SK-N-SH (cell line): ENCODE results near the gene CEACAM1. TPM values are rescaled to one million over a fixed set of nuclear protein-coding genes. Genes with fewer than 3 reads are reported as not detected.

ENCODE experiments used
- CTCF ChIA-PET: fragments of 300-600, 350-600 bp; formaldehyde crosslinking; extraction: SDS; loops from one replicate; lab custom pipeline; 2021; lab: Yijun Ruan, JAX
- POLR2A ChIA-PET: fragments of 350-600 bp; sonication (Branson Sonifier 250); formaldehyde crosslinking; extraction: SDS; loops from one replicate; lab custom pipeline; 2020; ENCODE audit warnings: antibody characterized with exemption, inconsistent platforms; lab: Yijun Ruan, JAX
- DNase-seq: peaks from one replicate; pipeline ENCODE4 v3.0.0; 2012
- H2AFZ ChIP-seq: fragments of 200-600 bp; sonication (generic); 2 replicates; pipeline ENCODE4 v1.8.1; 2016; ENCODE audit warnings: antibody characterized with exemption, mild to moderate bottlenecking, low read depth
- H3F3A ChIP-seq: fragments of 200-600 bp; sonication (generic); replicated peaks from 2 replicates; pipeline ENCODE3; 2016; ENCODE audit warnings: antibody characterized with exemption, mild to moderate bottlenecking; ENCODE audit not compliant: insufficient read depth
- H3K27ac ChIP-seq, 2 experiments: fragments of 200-500 bp in 1 of 2; fragments of 200-600 bp in 1 of 2; sonication (Bioruptor generic) in 1 of 2; sonication (generic), shearing (Covaris generic) in 1 of 2; 2 replicates each; pipeline versions ENCODE4 v1.5.1 to v1.6.1; 2014 to 2016; ENCODE audit warnings: low read depth in 2 of 2, inconsistent platforms in 1 of 2, low read length in 1 of 2, mild to moderate bottlenecking in 1 of 2, mixed read lengths in 1 of 2
- H3K27me3 ChIP-seq: fragments of 200-600 bp; sonication (generic), shearing (Covaris generic); 2 replicates; pipeline ENCODE4 v1.6.1; 2016; ENCODE audit warnings: mixed run types; ENCODE audit not compliant: insufficient read depth
- H3K36me3 ChIP-seq, 2 experiments: fragments of 200-500 bp in 1 of 2; fragments of 200-600 bp in 1 of 2; sonication (Bioruptor generic) in 1 of 2; sonication (generic) in 1 of 2; replicated peaks in 1 of 2; 2 replicates each; pipeline versions ENCODE3 to v1.5.1; 2014 to 2016; ENCODE audit warnings: low read length in 1 of 2, mild to moderate bottlenecking in 1 of 2; ENCODE audit not compliant: insufficient read depth in 2 of 2, control insufficient read depth in 1 of 2
- H3K4me1 ChIP-seq, 2 experiments: fragments of 200-500 bp in 1 of 2; fragments of 200-600 bp in 1 of 2; sonication (Bioruptor generic) in 1 of 2; sonication (generic), shearing (Covaris generic) in 1 of 2; 2 replicates each; pipeline versions ENCODE4 v1.5.1 to v1.6.1; 2014 to 2016; ENCODE audit warnings: low read depth in 1 of 2, low read length in 1 of 2, mixed run types in 1 of 2; ENCODE audit not compliant: insufficient read depth in 2 of 2, control insufficient read depth in 1 of 2
- H3K4me2 ChIP-seq: fragments of 200-600 bp; sonication (generic), shearing (Covaris generic); 2 replicates; pipeline ENCODE4 v1.6.1; 2017; ENCODE audit warnings: mixed run types
- H3K4me3 ChIP-seq, 2 experiments: fragments of 200-500 bp in 1 of 2; fragments of 200-600 bp in 1 of 2; sonication (Bioruptor generic) in 1 of 2; sonication (generic), shearing (Covaris generic) in 1 of 2; 2 replicates each; pipeline versions ENCODE4 v1.5.1 to v1.8.1; 2014 to 2016; ENCODE audit warnings: low read depth in 2 of 2, inconsistent platforms in 1 of 2, low read length in 1 of 2, mild to moderate bottlenecking in 1 of 2, mixed read lengths in 1 of 2, moderate library complexity in 1 of 2
- H3K79me2 ChIP-seq: fragments of 200-600 bp; sonication (generic); 2 replicates; pipeline ENCODE4 v1.8.1; 2017; ENCODE audit warnings: mild to moderate bottlenecking; ENCODE audit not compliant: insufficient read depth
- H3K9ac ChIP-seq: fragments of 200-600 bp; sonication (generic); 2 replicates; pipeline ENCODE4 v1.6.1; 2017; ENCODE audit warnings: mixed run types
- H3K9me2 ChIP-seq: fragments of 200-600 bp; sonication (generic); 2 replicates; pipeline ENCODE4 v1.6.1; 2017; ENCODE audit warnings: mixed run types
- H3K9me3 ChIP-seq: fragments of 200-600 bp; sonication (generic); 2 replicates; pipeline ENCODE4 v1.6.1; 2017; ENCODE audit warnings: mixed run types, mild to moderate bottlenecking, moderate library complexity
- H4K20me1 ChIP-seq: fragments of 200-600 bp; sonication (generic); 2 replicates; pipeline ENCODE4 v1.6.1; 2017; ENCODE audit warnings: mild to moderate bottlenecking, mixed run types; ENCODE audit not compliant: insufficient read depth
- EP300 ChIP-seq, 2 experiments: IDR thresholded peaks; 2 replicates each; pipeline versions ENCODE4 v1.4.0 to v1.6.1; 2012; ENCODE audit warnings: borderline replicate concordance in 1 of 2, low read depth in 1 of 2, low read length in 1 of 2
- FOSL2 ChIP-seq: IDR thresholded peaks from 2 replicates; pipeline ENCODE4 v1.4.0; 2012; ENCODE audit warnings: low read depth, mild to moderate bottlenecking, moderate library complexity, borderline replicate concordance
- FOXJ3 ChIP-seq: sonication (generic); formaldehyde crosslinking; IDR thresholded peaks from 2 replicates; pipeline ENCODE4 v1.5.1; 2020; ENCODE audit warnings: mild to moderate bottlenecking, missing genetic modification reagents
- FOXM1 ChIP-seq: IDR thresholded peaks from 2 replicates; pipeline ENCODE4 v1.4.0; 2012; ENCODE audit warnings: low read depth, mild to moderate bottlenecking
- GABPA ChIP-seq: IDR thresholded peaks from 2 replicates; pipeline ENCODE4 v1.4.0; 2012; ENCODE audit warnings: low read depth, mild to moderate bottlenecking
- IRF3 ChIP-seq: fragments of 150-350 bp; IDR thresholded peaks from 2 replicates; pipeline ENCODE4 v1.6.1; 2016; ENCODE audit warnings: mild to moderate bottlenecking, low read depth, low read length
- MAX ChIP-seq: IDR thresholded peaks from 2 replicates; pipeline ENCODE4 v1.4.0; 2012; ENCODE audit warnings: low read depth
- MEF2A ChIP-seq: IDR thresholded peaks from 2 replicates; pipeline ENCODE4 v1.4.0; 2012; ENCODE audit warnings: low read depth, borderline replicate concordance
- MXI1 ChIP-seq: IDR thresholded peaks from 2 replicates; pipeline ENCODE4 v1.6.1; 2012; ENCODE audit warnings: mild to moderate bottlenecking, low read depth, low read length, improper control_type of control experiment
- NFIC ChIP-seq: IDR thresholded peaks from 2 replicates; pipeline ENCODE4 v1.4.0; 2012; ENCODE audit warnings: borderline replicate concordance
- RCOR1 ChIP-seq: fragments of 150-350 bp; IDR thresholded peaks from 2 replicates; pipeline ENCODE4 v1.6.1; 2017; ENCODE audit warnings: antibody characterized with exemption, low read length
- RFX5 ChIP-seq: IDR thresholded peaks from 2 replicates; pipeline ENCODE4 v1.6.1; 2012; ENCODE audit warnings: mild to moderate bottlenecking, improper control_type of control experiment, low read length
- RXRA ChIP-seq: IDR thresholded peaks from 2 replicates; pipeline ENCODE4 v1.4.0; 2012; ENCODE audit warnings: low read depth, mild to moderate bottlenecking, borderline replicate concordance
- USF1 ChIP-seq: IDR thresholded peaks from 2 replicates; pipeline ENCODE4 v1.4.0; 2012; ENCODE audit warnings: low read depth, borderline replicate concordance
- YY1 ChIP-seq: IDR thresholded peaks from 2 replicates; pipeline ENCODE4 v1.4.0; 2012; ENCODE audit warnings: low read depth, mild to moderate bottlenecking
- WGBS: methylation state at CpG from one replicate; pipeline ENCODE4 v1.1.6; 2017; ENCODE audit warnings: low lambda C conversion rate; 5-methylcytosine and 5-hydroxymethylcytosine counted together
- polyA plus RNA-seq, 3 experiments: library from polyadenylated mRNA; depleted of rRNA; stranded (reverse); fragments of >200 nt; gene quantifications; 2 replicates each; pipeline ENCODE4 v1.2.3, GENCODE V29; 2012

The CEACAM1 gene
- polyA plus RNA-seq, 1 of the 3 experiments (the other 2 are of a cell fraction), result 0.53 TPM

GRCh38 chr19:42514449-42514848 lies 13.8 kb downstream of the CEACAM1 start:
- H3F3A ChIP-seq, result no peaks in the 10 kb centered on the region
- 75% methylated on average over 1 of the region's 1 CpG for WGBS
- H3K4me2 ChIP-seq, result no peak overlapping the region
- H3K9me2 ChIP-seq, result no peaks in the 10 kb centered on the region; the same call in 1 of the 2 replicates
- H3K27me3 ChIP-seq, result no peaks in the 10 kb centered on the region
- no peak for DNase-seq
- H4K20me1 ChIP-seq, result no peaks in the 10 kb centered on the region
- no peak overlapping the region for H3K4me3 ChIP-seq
- no peak overlapping the region for H2AFZ ChIP-seq
- no peaks in the 10 kb centered on the region for H3K36me3 ChIP-seq
- CTCF ChIA-PET, result interaction anchor here (0.9 to 7.5 kb wide), 3 partner anchors 15 to 76 kb away, joined by 3 to 49 read pairs (median 4); partner anchors contain the start of gene CEACAM1
- no peak overlapping the region for H3K27ac ChIP-seq
- TF ChIP-seq FOSL2, result no peak
- no peak for TF ChIP-seq USF1
- TF ChIP-seq FOXJ3 (CRISPR knock-in tag), result no peak
- TF ChIP-seq MXI1, result no peak
- H3K4me1 ChIP-seq, result no peaks in the 10 kb centered on the region
- no peaks in the 10 kb centered on the region for H3K9me3 ChIP-seq
- POLR2A ChIA-PET, result no interaction called here
- no peak overlapping the region for H3K9ac ChIP-seq
- no peaks in the 10 kb centered on the region for H3K79me2 ChIP-seq

GRCh38 chr19:42512743-42513304 lies 15.5 kb downstream of the CEACAM1 start:
- no peaks in the 10 kb centered on the region for H3K36me3 ChIP-seq
- no peak overlapping the region for H3K4me3 ChIP-seq
- H3K27me3 ChIP-seq, result no peaks in the 10 kb centered on the region
- H3K9ac ChIP-seq, result no peak overlapping the region
- H3K79me2 ChIP-seq, result no peaks in the 10 kb centered on the region
- H3K9me3 ChIP-seq, result no peaks in the 10 kb centered on the region
- H3K4me2 ChIP-seq, result no peak overlapping the region
- H3F3A ChIP-seq, result no peaks in the 10 kb centered on the region
- no peaks in the 10 kb centered on the region for H4K20me1 ChIP-seq
- no peak for DNase-seq
- TF ChIP-seq RCOR1 (no peak), GABPA (no peak), RFX5 (no peak), RXRA (no peak), YY1 (no peak), IRF3 (no peak), NFIC (no peak), MAX (no peak), USF1 (no peak), FOXM1 (no peak), EP300 (IDR thresholded peaks at IDR 0.05; ENCODE audit: borderline replicate concordance in 1 of 2, low read depth in 1 of 2, low read length in 1 of 2) (no peak), MEF2A (no peak)
- TF ChIP-seq, all 33 proteins: peak for 0
- H2AFZ ChIP-seq, result no peak overlapping the region
- CTCF ChIA-PET, result interaction anchor here (1.9 kb wide), 1 partner anchor 62 kb away, joined by 6 read pairs; no protein-coding TSS in a partner anchor
- no peak overlapping the region for H3K27ac ChIP-seq
- POLR2A ChIA-PET, result no interaction called here
- H3K4me1 ChIP-seq, result no peaks in the 10 kb centered on the region
- 70% methylated on average over 10 of the region's 10 CpGs for whole genome bisulfite sequencing
- no peaks in the 10 kb centered on the region; the same call in 1 of the 2 replicates for H3K9me2 ChIP-seq
